Caco-2 (cell line): ENCODE results near the gene GPR61. TPM values are rescaled to one million over a fixed set of nuclear protein-coding genes. Genes with fewer than 3 reads are reported as not detected.

Experiments used
- BruUV-seq: library from RNA; stranded (reverse); fragments of 400-500 nt; replicated peaks from 2 replicates; lab custom pipeline; 2021; lab: Mats Ljungman, UMichigan
- CTCF ChIA-PET: fragments of 300-600 bp; sonication (Branson Sonifier 250); formaldehyde crosslinking; loops from one replicate; lab custom pipeline; 2022; ENCODE audit warnings: antibody characterized with exemption; lab: Charles Lee
- POLR2A ChIA-PET: fragments of 300-600 bp; sonication (Branson Sonifier 250); formaldehyde crosslinking; loops from one replicate; lab custom pipeline; 2022; ENCODE audit warnings: antibody characterized with exemption; lab: Charles Lee
- DNase-seq, 2 experiments: peaks; one replicate each; pipeline versions ENCODE4 v3.0.0 to v3.0.0-alpha.2; 2020 to 2022
- H3K27me3 ChIP-seq: replicated peaks from 2 replicates; pipeline ENCODE4 v1.6.0; 2011; ENCODE audit warnings: low read length; ENCODE audit not compliant: control insufficient read depth, insufficient read depth
- H3K36me3 ChIP-seq: 2 replicates; pipeline ENCODE4 v1.5.1; 2011; ENCODE audit warnings: low read length; ENCODE audit not compliant: control insufficient read depth, insufficient read depth
- H3K4me1 ChIP-seq: fragments of 250-450 bp; sonication (Bioruptor Pico); 2 replicates; pipeline ENCODE4 v1.5.1; 2020; ENCODE audit warnings: mild to moderate bottlenecking
- H3K4me3 ChIP-seq: 2 replicates; pipeline ENCODE4 v1.5.1; 2011; ENCODE audit warnings: low read depth, mild to moderate bottlenecking, control low read depth, low read length
- H3K9me3 ChIP-seq: fragments of 250-450 bp; sonication (Bioruptor Pico); 2 replicates; pipeline ENCODE4 v1.5.1; 2020; ENCODE audit warnings: mild to moderate bottlenecking, moderate library complexity
- H3K27ac Mint-ChIP-seq: one replicate; pipeline ENCODE4 v1.8.0; 2022; ENCODE audit warnings: mixed read lengths; ENCODE audit not compliant: unreplicated experiment
- H3K27me3 Mint-ChIP-seq: one replicate; pipeline ENCODE4 v1.8.0; 2022; ENCODE audit warnings: mixed read lengths; ENCODE audit not compliant: insufficient read depth, unreplicated experiment
- H3K36me3 Mint-ChIP-seq: one replicate; pipeline ENCODE4 v1.8.0; 2022; ENCODE audit warnings: mild to moderate bottlenecking, mixed read lengths; ENCODE audit not compliant: insufficient read depth, unreplicated experiment
- H3K4me1 Mint-ChIP-seq: one replicate; pipeline ENCODE4 v1.8.0; 2022; ENCODE audit warnings: low read depth, mixed read lengths; ENCODE audit not compliant: unreplicated experiment
- H3K4me3 Mint-ChIP-seq: one replicate; pipeline ENCODE4 v1.8.0; 2022; ENCODE audit warnings: mild to moderate bottlenecking, moderate library complexity, mixed read lengths; ENCODE audit not compliant: unreplicated experiment
- H3K9me3 Mint-ChIP-seq: one replicate; pipeline ENCODE4 v1.8.0; 2022; ENCODE audit warnings: mixed read lengths; ENCODE audit not compliant: unreplicated experiment
- intact Hi-C: fragments of 100-400 bp; cut with micrococcal nuclease; formaldehyde crosslinking; loops from one replicate; pipeline ENCODE4 v1.10.0; 2022; ENCODE audit not compliant: unreplicated experiment
- total RNA-seq: library from RNA; stranded (reverse); gene quantifications from 2 replicates; pipeline ENCODE4 v1.2.3, GENCODE V29; 2022
- TF ChIP-seq, protein P1 (sequence below), 2 experiments: fragments of 200-600 bp in 1 of 2; IDR thresholded peaks; 1 replicate in 1 of 2; 2 replicates in 1 of 2; pipeline versions ENCODE4 v1.5.1 to v1.8.0; 2011 to 2022; ENCODE audit warnings: antibody characterized with exemption in 1 of 2, control low read depth in 1 of 2, inconsistent platforms in 1 of 2, low read depth in 1 of 2, low read length in 1 of 2, mild to moderate bottlenecking in 1 of 2, moderate library complexity in 1 of 2; ENCODE audit not compliant: insufficient read depth in 1 of 2, severe bottlenecking in 1 of 2, unreplicated experiment in 1 of 2

Gene GPR61
- total RNA-seq, 1 experiment from 2014 or later: not detected

DNA sequence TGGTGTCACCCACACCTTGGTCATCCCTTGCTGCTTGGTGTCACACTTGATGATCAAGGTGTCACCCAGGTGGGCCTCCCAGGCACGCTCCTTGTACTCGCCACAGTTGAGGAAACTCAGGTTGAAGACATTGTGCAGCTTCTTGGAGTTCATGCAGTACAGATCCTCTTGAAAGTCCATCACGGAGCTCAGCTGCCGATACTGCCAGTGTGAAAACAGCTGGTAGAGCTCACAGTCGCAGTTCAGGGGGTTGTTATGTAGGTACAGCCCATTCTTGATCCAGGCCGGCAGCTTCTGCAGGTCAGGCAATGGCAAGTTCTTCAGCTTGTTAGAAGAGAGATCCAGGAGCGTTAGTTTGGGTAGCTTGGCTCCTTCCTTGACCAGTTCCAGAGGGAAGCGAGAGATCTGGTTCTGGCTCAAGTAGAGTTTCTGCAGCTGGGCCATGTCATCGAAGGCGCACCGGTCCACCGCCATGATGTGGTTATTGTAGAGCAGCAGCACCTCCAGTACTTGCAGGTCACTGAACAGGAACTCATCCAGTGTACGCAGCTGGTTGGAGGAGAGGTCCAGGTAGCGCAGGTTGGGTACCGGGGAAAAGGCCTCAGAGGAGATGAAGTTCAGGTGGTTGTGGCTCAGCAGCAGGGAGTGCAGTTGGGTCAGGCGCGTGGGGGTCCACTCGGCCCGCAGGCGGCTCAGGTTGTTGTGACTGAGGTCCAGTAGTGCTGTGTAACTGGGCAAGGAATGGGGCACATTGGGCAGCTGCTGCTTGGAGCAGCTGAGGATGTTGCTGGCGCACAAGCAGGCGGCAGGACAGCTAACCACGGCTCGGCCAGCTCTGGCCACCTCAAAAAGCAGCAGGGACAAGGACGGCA, 31.4 kb upstream of the GPR61 start:
- H3K27me3 ChIP-seq: no peaks in the 10 kb centered on the region
- H3K36me3 ChIP-seq: no peaks in the 10 kb centered on the region
- BruUV-seq: no TSS peak
- TF ChIP-seq, protein P1, sequence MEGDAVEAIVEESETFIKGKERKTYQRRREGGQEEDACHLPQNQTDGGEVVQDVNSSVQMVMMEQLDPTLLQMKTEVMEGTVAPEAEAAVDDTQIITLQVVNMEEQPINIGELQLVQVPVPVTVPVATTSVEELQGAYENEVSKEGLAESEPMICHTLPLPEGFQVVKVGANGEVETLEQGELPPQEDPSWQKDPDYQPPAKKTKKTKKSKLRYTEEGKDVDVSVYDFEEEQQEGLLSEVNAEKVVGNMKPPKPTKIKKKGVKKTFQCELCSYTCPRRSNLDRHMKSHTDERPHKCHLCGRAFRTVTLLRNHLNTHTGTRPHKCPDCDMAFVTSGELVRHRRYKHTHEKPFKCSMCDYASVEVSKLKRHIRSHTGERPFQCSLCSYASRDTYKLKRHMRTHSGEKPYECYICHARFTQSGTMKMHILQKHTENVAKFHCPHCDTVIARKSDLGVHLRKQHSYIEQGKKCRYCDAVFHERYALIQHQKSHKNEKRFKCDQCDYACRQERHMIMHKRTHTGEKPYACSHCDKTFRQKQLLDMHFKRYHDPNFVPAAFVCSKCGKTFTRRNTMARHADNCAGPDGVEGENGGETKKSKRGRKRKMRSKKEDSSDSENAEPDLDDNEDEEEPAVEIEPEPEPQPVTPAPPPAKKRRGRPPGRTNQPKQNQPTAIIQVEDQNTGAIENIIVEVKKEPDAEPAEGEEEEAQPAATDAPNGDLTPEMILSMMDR (IDR thresholded peaks at IDR 0.05; ENCODE audit: insufficient read depth in 1 of 2, low read depth in 1 of 2, low read length in 1 of 2, severe bottlenecking in 1 of 2, unreplicated experiment in 1 of 2): no peak
- ChIA-PET POLR2A (no interaction called here), CTCF (interaction anchor here (0.8 to 1.2 kb wide), 2 partner anchors 14 to 24 kb away, joined by 6 read pairs; partner anchors contain the start of gene CYB561D1)
- Mint-ChIP-seq H3K27ac (no peak overlapping the region), H3K4me1 (peaks cover 6% of the 10 kb centered on the region), H3K27me3 (peaks cover 10% of the 10 kb centered on the region), H3K9me3 (no peaks in the 10 kb centered on the region), H3K4me3 (peak overlapping the region; percentile 76), H3K36me3 (no peaks in the 10 kb centered on the region)
- no peak for DNase-seq
- H3K9me3 ChIP-seq: no peaks in the 10 kb centered on the region
- H3K4me3 ChIP-seq: no peak overlapping the region
- no peaks in the 10 kb centered on the region for H3K4me1 ChIP-seq
- intact Hi-C loops: no loop called here

DNA sequence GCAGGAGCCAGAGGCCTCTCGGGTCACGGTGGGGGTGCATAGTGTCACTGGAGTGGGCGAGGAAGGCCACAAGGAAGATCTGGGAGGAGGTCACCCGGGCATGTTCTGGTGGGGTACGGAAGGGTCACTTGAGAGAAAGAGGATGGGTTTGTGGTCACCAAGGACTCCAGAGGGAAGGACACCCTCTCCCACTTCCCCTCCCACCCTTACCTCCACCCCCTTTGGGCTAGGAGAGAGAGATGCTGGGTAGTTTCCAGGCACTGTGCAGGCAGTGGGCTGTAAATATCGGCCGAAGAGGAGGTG, 30.8 kb upstream of the GPR61 start:
- Mint-ChIP-seq H3K27ac (no peak overlapping the region), H3K36me3 (no peaks in the 10 kb centered on the region), H3K4me3 (peak overlapping the region; percentile 76), H3K4me1 (peaks cover 6% of the 10 kb centered on the region), H3K9me3 (no peaks in the 10 kb centered on the region), H3K27me3 (peaks cover 10% of the 10 kb centered on the region)
- peak overlapping the region; percentile 45 for H3K4me3 ChIP-seq
- H3K27me3 ChIP-seq: no peaks in the 10 kb centered on the region
- POLR2A ChIA-PET: no interaction called here
- TF ChIP-seq, protein P1 (IDR thresholded peaks at IDR 0.05; ENCODE audit: insufficient read depth in 1 of 2, low read depth in 1 of 2, low read length in 1 of 2, severe bottlenecking in 1 of 2, unreplicated experiment in 1 of 2): no peak
- no peaks in the 10 kb centered on the region for H3K4me1 ChIP-seq
- no peaks in the 10 kb centered on the region for H3K9me3 ChIP-seq
- BruUV-seq: no TSS peak
- DNase-seq: no peak
- no peaks in the 10 kb centered on the region for H3K36me3 ChIP-seq
- CTCF ChIA-PET: interaction anchor here (1.2 kb wide), 1 partner anchor 24 kb away, joined by 6 read pairs; no protein-coding TSS in a partner anchor
- intact Hi-C loops: no loop called here

DNA sequence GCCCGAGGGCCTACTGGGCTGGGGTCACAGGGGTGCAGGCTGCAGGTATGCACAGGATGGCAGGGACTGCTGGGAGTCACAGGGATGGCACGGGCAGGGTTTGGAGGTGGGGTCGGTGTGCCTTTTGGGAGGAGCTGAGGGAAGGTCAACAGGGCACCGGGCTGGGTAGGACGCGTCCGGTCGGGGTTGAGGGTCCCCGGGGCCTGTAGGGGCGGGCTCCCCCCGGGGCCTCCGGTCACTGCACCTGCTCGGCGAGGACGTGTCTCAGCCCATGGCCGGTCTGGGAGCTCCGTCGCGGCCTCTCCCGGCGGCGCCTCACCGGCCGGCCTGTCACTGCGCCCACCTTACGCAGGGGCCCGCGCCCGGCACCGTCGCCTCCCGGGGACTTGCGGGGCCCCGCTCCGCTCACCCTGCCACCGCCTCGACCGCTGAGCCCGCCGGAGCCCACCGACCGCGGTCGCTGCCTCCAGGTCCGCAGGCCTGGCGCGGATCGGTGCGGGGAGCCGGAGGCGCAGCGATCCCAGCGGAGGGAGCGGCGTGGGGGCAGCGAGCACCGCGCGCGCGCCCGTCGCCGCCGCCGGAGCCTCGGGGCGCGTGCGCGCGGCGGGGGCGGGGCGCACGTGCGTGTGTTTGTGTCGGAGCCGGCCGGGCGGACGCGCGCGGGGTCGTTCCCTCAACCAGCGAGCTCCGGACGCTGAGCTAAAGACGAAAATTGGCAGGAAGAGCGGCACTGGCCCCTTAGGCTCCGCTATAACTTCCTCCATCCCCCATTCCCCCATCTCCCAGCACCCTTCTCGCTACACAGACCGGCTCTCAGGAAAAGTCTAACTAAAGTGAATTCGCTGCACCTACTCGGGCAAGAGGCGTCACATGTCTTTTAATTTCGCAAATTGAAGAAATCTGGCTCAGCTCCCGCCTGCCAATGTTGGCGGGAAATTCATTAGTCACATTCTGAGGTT, 30.2 kb upstream of the GPR61 start, which contains the start of gene AMIGO1:
AMIGO1 (minus strand) TSS at position 552 of the 959 bp plus-strand sequence. CDS start 815 bp downstream, outside the sequence.
- no peaks in the 10 kb centered on the region for H3K9me3 Mint-ChIP-seq
- Histone ChIP-seq H3K9me3 (no peaks in the 10 kb centered on the region), H3K36me3 (no peaks in the 10 kb centered on the region), H3K4me3 (peak within 1 kb of the TSS; percentile 45), H3K27me3 (no peaks in the 10 kb centered on the region), H3K4me1 (no peaks in the 10 kb centered on the region)
- intact Hi-C loops: no loop called here
- H3K27ac Mint-ChIP-seq: peak within 1 kb of the TSS; percentile 30
- H3K4me3 Mint-ChIP-seq: peak within 1 kb of the TSS; percentile 76
- no TSS peak for BruUV-seq
- CTCF ChIA-PET: interaction anchor here (0.6 to 1.3 kb wide), 4 partner anchors 9 to 23 kb away, joined by 3 to 6 read pairs (median 4); no protein-coding TSS in a partner anchor
- H3K4me1 Mint-ChIP-seq: peaks cover 6% of the 10 kb centered on the region
- peaks cover 10% of the 10 kb centered on the region for H3K27me3 Mint-ChIP-seq
- POLR2A ChIA-PET: no interaction called here
- DNase-seq: peak in 1 of 2 experiments; percentile 61
- H3K36me3 Mint-ChIP-seq: no peaks in the 10 kb centered on the region
- TF ChIP-seq, protein P1 (IDR thresholded peaks at IDR 0.05; ENCODE audit: insufficient read depth in 1 of 2, low read depth in 1 of 2, low read length in 1 of 2, severe bottlenecking in 1 of 2, unreplicated experiment in 1 of 2): no peak
